Measurements from ENCODE around the gene PPP1R12A. TPM values are rescaled to one million over a fixed set of nuclear protein-coding genes. Genes with fewer than 3 reads are reported as not detected.
"Not testable (repeated sequence)": the region's sequence is repeated elsewhere in the genome, so short reads cannot be mapped to it uniquely, and the experiment has no call there.

The PPP1R12A gene
- total RNA-seq, 2 donors from 2014 or later: 68.7 to 86.9 TPM

DNA sequence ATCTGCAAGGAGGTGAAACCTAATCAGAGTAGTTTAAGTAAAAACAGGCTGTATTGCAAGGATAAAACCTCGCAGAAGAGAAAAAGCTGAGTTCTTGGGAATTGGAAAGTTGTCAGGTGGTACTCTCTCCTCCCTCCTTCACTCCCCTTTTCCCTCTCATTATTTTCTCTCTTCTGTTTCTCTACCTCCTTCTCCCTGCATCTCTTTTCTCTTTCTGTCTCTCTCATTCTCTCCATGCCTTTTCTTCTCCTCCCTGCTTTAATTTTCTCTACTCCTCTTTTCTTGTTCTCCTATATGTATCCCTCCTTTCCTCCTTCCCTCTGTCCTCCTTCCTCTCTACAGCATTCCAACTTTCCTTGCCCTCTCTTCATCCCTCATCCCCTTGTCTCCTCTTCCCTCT lies 14.2 kb upstream of the PPP1R12A start:
- intact Hi-C loops (cut with DNase I): no loop called here
- Histone ChIP-seq H3K9me3 (no peaks in the 10 kb centered on the region), H3K36me3 (no peaks in the 10 kb centered on the region), H3K27ac (no peak overlapping the region), H3K27me3 (replicated peaks; ENCODE audit: insufficient read depth) (no peaks in the 10 kb centered on the region), H3K4me3 (no peak overlapping the region), H3K4me1 (replicated peaks) (no peaks in the 10 kb centered on the region)
- TF ChIP-seq POLR2A (IDR thresholded peaks at IDR 0.05): no peak
- TF ChIP-seq, protein P1, sequence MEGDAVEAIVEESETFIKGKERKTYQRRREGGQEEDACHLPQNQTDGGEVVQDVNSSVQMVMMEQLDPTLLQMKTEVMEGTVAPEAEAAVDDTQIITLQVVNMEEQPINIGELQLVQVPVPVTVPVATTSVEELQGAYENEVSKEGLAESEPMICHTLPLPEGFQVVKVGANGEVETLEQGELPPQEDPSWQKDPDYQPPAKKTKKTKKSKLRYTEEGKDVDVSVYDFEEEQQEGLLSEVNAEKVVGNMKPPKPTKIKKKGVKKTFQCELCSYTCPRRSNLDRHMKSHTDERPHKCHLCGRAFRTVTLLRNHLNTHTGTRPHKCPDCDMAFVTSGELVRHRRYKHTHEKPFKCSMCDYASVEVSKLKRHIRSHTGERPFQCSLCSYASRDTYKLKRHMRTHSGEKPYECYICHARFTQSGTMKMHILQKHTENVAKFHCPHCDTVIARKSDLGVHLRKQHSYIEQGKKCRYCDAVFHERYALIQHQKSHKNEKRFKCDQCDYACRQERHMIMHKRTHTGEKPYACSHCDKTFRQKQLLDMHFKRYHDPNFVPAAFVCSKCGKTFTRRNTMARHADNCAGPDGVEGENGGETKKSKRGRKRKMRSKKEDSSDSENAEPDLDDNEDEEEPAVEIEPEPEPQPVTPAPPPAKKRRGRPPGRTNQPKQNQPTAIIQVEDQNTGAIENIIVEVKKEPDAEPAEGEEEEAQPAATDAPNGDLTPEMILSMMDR (IDR thresholded peaks at IDR 0.05): no peak
- no peak for TF ChIP-seq POLR2AphosphoS5 (IDR thresholded peaks at IDR 0.05)
- WGBS: 85% methylated on average over 1 of the region's 1 CpG
- no peak for DNase-seq (ENCODE audit: low spot score)

DNA sequence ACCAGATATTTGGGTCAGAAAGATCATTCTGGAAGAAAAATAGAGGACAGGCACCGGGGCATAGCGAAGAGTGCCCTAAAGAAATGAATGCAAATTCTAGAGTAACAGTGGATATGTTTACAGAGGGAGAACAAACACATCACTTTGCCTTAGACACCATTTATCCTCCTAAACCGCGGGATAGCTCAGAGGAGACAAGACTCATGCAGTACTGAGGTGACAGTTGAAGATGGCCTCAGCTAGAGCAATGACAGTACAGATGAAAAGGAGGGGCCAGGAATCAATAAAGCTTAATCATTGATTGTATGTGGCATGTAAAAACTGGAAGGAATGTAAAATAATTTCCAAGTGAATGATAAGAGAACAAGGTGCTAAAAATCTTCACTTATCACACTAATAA lies 10.5 kb upstream of the PPP1R12A start:
- WGBS: 42% methylated on average over 4 of the region's 4 CpGs
- no peaks in the 10 kb centered on the region for H3K4me1 ChIP-seq (replicated peaks)
- no peak overlapping the region for H3K4me3 ChIP-seq
- H3K27me3 ChIP-seq (replicated peaks; ENCODE audit: insufficient read depth): no peaks in the 10 kb centered on the region
- no peak for TF ChIP-seq POLR2AphosphoS5 (IDR thresholded peaks at IDR 0.05)
- TF ChIP-seq POLR2A (IDR thresholded peaks at IDR 0.05): no peak
- TF ChIP-seq, protein P1 (IDR thresholded peaks at IDR 0.05): no peak
- intact Hi-C loops (cut with DNase I): no loop called here
- no peaks in the 10 kb centered on the region for H3K9me3 ChIP-seq
- H3K27ac ChIP-seq: no peak overlapping the region
- H3K36me3 ChIP-seq: no peaks in the 10 kb centered on the region
- DNase-seq (ENCODE audit: low spot score): no peak

DNA sequence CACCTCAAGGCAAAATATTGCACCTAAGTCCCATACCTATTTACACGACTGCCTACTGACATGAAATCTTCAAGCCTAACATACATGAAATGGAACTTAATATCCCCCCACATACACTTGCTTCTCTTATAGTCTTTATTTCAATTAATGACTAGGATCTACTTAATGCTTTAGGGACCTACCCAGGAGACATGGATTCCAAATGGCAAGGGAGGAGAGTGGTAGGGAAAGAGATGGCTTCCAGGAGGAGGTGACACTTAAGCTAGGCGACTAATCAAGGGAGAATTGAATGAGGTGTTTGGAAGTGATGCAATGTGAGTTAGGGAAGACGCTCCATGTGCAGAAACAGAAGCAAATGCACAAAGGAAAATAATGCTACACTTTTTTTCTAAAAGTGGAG lies 9.7 kb upstream of the PPP1R12A start:
- H3K4me1 ChIP-seq (replicated peaks): no peaks in the 10 kb centered on the region
- H3K27me3 ChIP-seq (replicated peaks; ENCODE audit: insufficient read depth): no peaks in the 10 kb centered on the region
- 88% methylated on average over 3 of the region's 3 CpGs for WGBS
- no peak overlapping the region for H3K4me3 ChIP-seq
- H3K9me3 ChIP-seq: no peaks in the 10 kb centered on the region
- TF ChIP-seq POLR2A (IDR thresholded peaks at IDR 0.05) (no peak), POLR2AphosphoS5 (IDR thresholded peaks at IDR 0.05) (no peak)
- TF ChIP-seq, protein P1 (IDR thresholded peaks at IDR 0.05): no peak
- no peak for DNase-seq (ENCODE audit: low spot score)
- intact Hi-C loops (cut with DNase I): no loop called here
- no peaks in the 10 kb centered on the region for H3K36me3 ChIP-seq
- H3K27ac ChIP-seq: no peak overlapping the region

DNA sequence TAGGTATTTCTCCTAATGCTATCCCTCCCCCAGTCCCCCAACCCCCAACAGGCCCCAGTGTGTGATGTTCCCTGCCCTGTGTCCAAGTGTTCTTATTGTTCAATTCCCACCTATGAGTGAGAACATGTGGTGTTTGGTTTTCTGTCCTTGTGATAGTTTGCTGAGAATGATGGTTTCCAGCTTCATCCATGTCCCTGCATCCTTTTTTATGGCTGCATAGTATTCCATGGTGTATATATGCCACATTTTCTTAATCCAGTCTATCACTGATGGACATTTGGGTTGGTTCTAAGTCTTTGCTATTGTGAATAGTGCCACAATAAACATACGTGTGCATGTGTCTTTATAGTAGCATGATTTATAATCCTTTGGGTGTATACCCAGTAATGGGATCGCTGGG lies 7.9 kb upstream of the PPP1R12A start:
- DNase-seq (ENCODE audit: low spot score); H3K36me3 ChIP-seq; H3K9me3 ChIP-seq; H3K4me3 ChIP-seq; intact Hi-C loops (cut with DNase I); H3K4me1 ChIP-seq (replicated peaks); H3K27me3 ChIP-seq (replicated peaks; ENCODE audit: insufficient read depth); H3K27ac ChIP-seq: not testable (repeated sequence)
- WGBS: 94% methylated on average over 2 of the region's 2 CpGs

DNA sequence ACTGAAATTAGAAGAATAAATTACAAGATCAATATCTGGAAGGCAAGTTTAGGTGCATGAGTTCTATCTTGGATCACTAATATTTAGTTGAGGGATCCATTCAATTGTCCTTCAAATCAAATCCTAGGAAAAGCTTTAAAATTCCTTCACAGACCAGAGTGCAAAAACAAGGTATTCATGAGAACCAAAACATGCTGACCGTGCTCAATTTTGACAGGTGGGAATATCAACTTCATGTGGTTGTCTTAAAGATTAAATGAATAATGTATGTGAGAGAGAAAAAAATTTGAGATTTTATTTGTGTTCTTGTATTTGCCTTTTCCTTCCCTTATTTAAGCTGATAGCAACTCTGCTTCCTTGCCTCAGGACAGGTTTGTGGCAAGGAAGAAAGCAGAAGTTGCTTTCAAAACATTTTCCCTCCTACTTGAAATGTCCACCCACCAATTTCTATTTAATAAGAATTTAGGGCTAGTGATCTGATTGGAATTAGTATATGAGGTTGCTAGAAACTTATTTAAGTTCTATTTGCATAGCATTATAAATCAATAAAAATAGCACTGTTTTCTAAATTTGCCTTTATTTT lies 4.9 kb upstream of the PPP1R12A start:
- 89% methylated on average over 1 of the region's 1 CpG for WGBS
- intact Hi-C loops (cut with DNase I): loop anchor here (5.0 kb wide), 2 partner anchors 112 to 248 kb away; partner anchors contain the start of gene PAWR

More for the DNA sequence above, 4.9 kb upstream of the PPP1R12A start:
- no peaks in the 10 kb centered on the region for H3K4me1 ChIP-seq (replicated peaks)
- H3K27me3 ChIP-seq (replicated peaks; ENCODE audit: insufficient read depth): no peaks in the 10 kb centered on the region
- TF ChIP-seq POLR2AphosphoS5 (IDR thresholded peaks at IDR 0.05): no peak
- TF ChIP-seq POLR2A (IDR thresholded peaks at IDR 0.05): no peak
- TF ChIP-seq, protein P1 (IDR thresholded peaks at IDR 0.05): no peak
- no peaks in the 10 kb centered on the region for H3K36me3 ChIP-seq
- H3K4me3 ChIP-seq: no peak overlapping the region
- no peak overlapping the region for H3K27ac ChIP-seq
- no peak for DNase-seq (ENCODE audit: low spot score)
- H3K9me3 ChIP-seq: no peaks in the 10 kb centered on the region

All from prostate gland (tissue), 2 donors.